ENCODE results near the gene MSMO1.
"Not testable (repeated sequence)": the region's sequence is repeated elsewhere in the genome, so short reads cannot be mapped to it uniquely, and the experiment has no call there.

MSMO1 gene

GRCh38 chr4:165327211-165328100 lies at the start of gene MSMO1:
Gene MSMO1 (plus strand): TSS chr4:165327669. CDS start chr4:165333371, 5,702 bp downstream.
- peak; percentile 95 for DNase-seq (ENCODE audit: low read depth in 1 of 2, low spot score in 1 of 2)

- DNase-seq (ENCODE audit: low read depth in 1 of 2, low spot score in 1 of 2): not testable (repeated sequence)
Observed at GRCh38 chr4:165279531-165279930, 47.9 kb upstream of the MSMO1 start.

GRCh38 chr4:165284697-165285096 lies 42.8 kb upstream of the MSMO1 start:
- not testable (repeated sequence) for DNase-seq (ENCODE audit: low read depth in 1 of 2, low spot score in 1 of 2)

- DNase-seq (ENCODE audit: low read depth in 1 of 2, low spot score in 1 of 2): not testable (repeated sequence)
Observed at GRCh38 chr4:165286619-165287340, 40.7 kb upstream of the MSMO1 start.

- no peak for DNase-seq (ENCODE audit: low read depth in 1 of 2, low spot score in 1 of 2)
Observed at GRCh38 chr4:165288226-165288625, 39.2 kb upstream of the MSMO1 start.

GRCh38 chr4:165288639-165289422 lies 38.6 kb upstream of the MSMO1 start:
- DNase-seq (ENCODE audit: low read depth in 1 of 2, low spot score in 1 of 2): no peak

- no peak for DNase-seq (ENCODE audit: low read depth in 1 of 2, low spot score in 1 of 2)
Observed at GRCh38 chr4:165289423-165289785, 38.1 kb upstream of the MSMO1 start.

GRCh38 chr4:165293061-165293460 lies 34.4 kb upstream of the MSMO1 start:
- no peak for DNase-seq (ENCODE audit: low read depth in 1 of 2, low spot score in 1 of 2)

- DNase-seq (ENCODE audit: low read depth in 1 of 2, low spot score in 1 of 2): no peak
Observed at GRCh38 chr4:165293927-165294649, 33.4 kb upstream of the MSMO1 start.

- no peak for DNase-seq (ENCODE audit: low read depth in 1 of 2, low spot score in 1 of 2)
Observed at GRCh38 chr4:165294907-165295306, 32.6 kb upstream of the MSMO1 start.

- DNase-seq (ENCODE audit: low read depth in 1 of 2, low spot score in 1 of 2): no peak
Observed at GRCh38 chr4:165297626-165298025, 29.8 kb upstream of the MSMO1 start.

GRCh38 chr4:165299399-165300060 lies 27.9 kb upstream of the MSMO1 start:
- DNase-seq (ENCODE audit: low read depth in 1 of 2, low spot score in 1 of 2): no peak

- no peak for DNase-seq (ENCODE audit: low read depth in 1 of 2, low spot score in 1 of 2)
Observed at GRCh38 chr4:165301833-165302232, 25.6 kb upstream of the MSMO1 start.

GRCh38 chr4:165302658-165303057 lies 24.8 kb upstream of the MSMO1 start:
- DNase-seq (ENCODE audit: low read depth in 1 of 2, low spot score in 1 of 2): no peak

- DNase-seq (ENCODE audit: low read depth in 1 of 2, low spot score in 1 of 2): no peak
Observed at GRCh38 chr4:165308166-165308565, 19.3 kb upstream of the MSMO1 start.

GRCh38 chr4:165308606-165309005 lies 18.9 kb upstream of the MSMO1 start:
- DNase-seq (ENCODE audit: low read depth in 1 of 2, low spot score in 1 of 2): no peak

GRCh38 chr4:165309456-165309855 lies 18.0 kb upstream of the MSMO1 start:
- DNase-seq (ENCODE audit: low read depth in 1 of 2, low spot score in 1 of 2): no peak

- DNase-seq (ENCODE audit: low read depth in 1 of 2, low spot score in 1 of 2): no peak
Observed at GRCh38 chr4:165312506-165312905, 15.0 kb upstream of the MSMO1 start.

GRCh38 chr4:165319030-165319429 lies 8.4 kb upstream of the MSMO1 start:
- DNase-seq (ENCODE audit: low read depth in 1 of 2, low spot score in 1 of 2): no peak

- no peak for DNase-seq (ENCODE audit: low read depth in 1 of 2, low spot score in 1 of 2)
Observed at GRCh38 chr4:165319509-165319908, 8.0 kb upstream of the MSMO1 start.

Measured in stimulated activated CD4-positive, alpha-beta T cell treated with anti-CD3 and anti-CD28 coated beads, Interleukin-15, amount 100 ng/mL, for 1 hour (primary cell).